H1 (cell line): ENCODE results near the gene GPATCH2. TPM values are rescaled to one million over a fixed set of nuclear protein-coding genes. Genes with fewer than 3 reads are reported as not detected.

Source experiments
- CTCF ChIA-PET: fragments of 300-600 bp; sonication (Branson Sonifier 250); formaldehyde crosslinking; loops from one replicate; lab custom pipeline; 2021; ENCODE audit not compliant: partially characterized antibody; lab: Charles Lee
- POLR2A ChIA-PET: fragments of 300-600 bp; sonication (Branson Sonifier 250); formaldehyde crosslinking; loops from one replicate; lab custom pipeline; 2021; ENCODE audit warnings: inconsistent platforms; ENCODE audit not compliant: partially characterized antibody; lab: Charles Lee
- DNase-seq, 2 experiments: peaks; one replicate each; pipeline versions ENCODE4 v3.0.0 to v3.0.0-alpha.2; 2010 to 2022; ENCODE audit warnings: low spot score in 2 of 2, low read depth in 1 of 2, mixed read lengths in 1 of 2
- FAIRE-seq: peaks from 2 replicates; lab custom pipeline; 2011; peaks lifted over from hg19 to GRCh38; lab: Jason Lieb, UNC
- H2AFZ ChIP-seq: 2 replicates; pipeline ENCODE4 v1.8.1; 2012; ENCODE audit warnings: low read length, inconsistent platforms
- H2AK5ac ChIP-seq: 2 replicates; pipeline ENCODE4 v1.6.1; 2013; ENCODE audit warnings: low read depth, low read length
- H2BK120ac ChIP-seq: replicated peaks from 2 replicates; pipeline ENCODE3; 2013; ENCODE audit warnings: low read depth, low read length, inconsistent platforms
- H2BK12ac ChIP-seq: 2 replicates; pipeline ENCODE4 v1.6.1; 2013; ENCODE audit warnings: low read depth, low read length
- H2BK15ac ChIP-seq: 2 replicates; pipeline ENCODE4 v1.6.1; 2013; ENCODE audit warnings: low read length
- H2BK20ac ChIP-seq: 2 replicates; pipeline ENCODE4 v1.6.1; 2013; ENCODE audit warnings: low read length
- H2BK5ac ChIP-seq: 2 replicates; pipeline ENCODE4 v1.6.1; 2013; ENCODE audit warnings: low read depth, low read length
- H3K14ac ChIP-seq: 2 replicates; pipeline ENCODE4 v1.6.1; 2013; ENCODE audit warnings: inconsistent platforms; ENCODE audit not compliant: insufficient read length
- H3K18ac ChIP-seq: 2 replicates; pipeline ENCODE4 v1.6.1; 2013; ENCODE audit warnings: low read length; ENCODE audit errors: extremely low read depth
- H3K23ac ChIP-seq: 2 replicates; pipeline ENCODE4 v1.6.1; 2013; ENCODE audit warnings: inconsistent platforms; ENCODE audit not compliant: insufficient read length
- H3K23me2 ChIP-seq: 2 replicates; pipeline ENCODE4 v1.6.1; 2013; ENCODE audit warnings: low read depth, low read length
- H3K27ac ChIP-seq: 2 replicates; pipeline ENCODE4 v1.6.1; 2011; ENCODE audit warnings: low read depth, low read length, inconsistent platforms
- H3K27me3 ChIP-seq, 4 experiments: replicated peaks in 1 of 4; 1 replicate in 1 of 4; 2 replicates in 3 of 4; pipeline versions ENCODE4 v1.6.1 to v1.8.1; 2011 to 2013; ENCODE audit warnings: low read length in 3 of 4, mild to moderate bottlenecking in 3 of 4, inconsistent platforms in 2 of 4, mixed read lengths in 2 of 4, moderate library complexity in 1 of 4; ENCODE audit not compliant: control insufficient read depth in 3 of 4, insufficient read depth in 3 of 4; ENCODE audit errors: extremely low read depth in 1 of 4
- H3K36me3 ChIP-seq, 4 experiments: 2 replicates each; pipeline versions ENCODE4 v1.6.1 to v1.8.1; 2011 to 2013; ENCODE audit warnings: mild to moderate bottlenecking in 4 of 4, low read length in 3 of 4, moderate library complexity in 2 of 4, control low read depth in 1 of 4, inconsistent platforms in 1 of 4; ENCODE audit not compliant: insufficient read depth in 4 of 4, control insufficient read depth in 2 of 4
- H3K4ac ChIP-seq: replicated peaks from 2 replicates; pipeline ENCODE3; 2013; ENCODE audit warnings: low read length, low read depth, mixed read lengths, inconsistent platforms; ENCODE audit not compliant: insufficient read length
- H3K4me1 ChIP-seq, 4 experiments: replicated peaks in 1 of 4; 1 replicate in 1 of 4; 2 replicates in 3 of 4; pipeline versions ENCODE4 v1.6.1 to v1.8.1; 2011 to 2013; ENCODE audit warnings: low read length in 3 of 4, inconsistent platforms in 2 of 4, mixed read lengths in 1 of 4; ENCODE audit not compliant: insufficient read depth in 4 of 4, control insufficient read depth in 3 of 4
- H3K4me2 ChIP-seq, 2 experiments: 2 replicates each; pipeline versions ENCODE4 v1.6.1 to v1.8.1; 2011 to 2013; ENCODE audit warnings: low read depth in 2 of 2, low read length in 2 of 2, control low read depth in 1 of 2, inconsistent platforms in 1 of 2, mild to moderate bottlenecking in 1 of 2; ENCODE audit not compliant: insufficient read depth in 1 of 2
- H3K4me3 ChIP-seq, 4 experiments: fragments of 200-600, 300-600 bp in 1 of 4; sonication (generic), shearing (Covaris generic), sonication (Bioruptor Twin) in 1 of 4; 2 replicates each; pipeline versions ENCODE4 v1.5.1 to v1.8.1; 2011 to 2016; ENCODE audit warnings: low read length in 4 of 4, low read depth in 3 of 4, control low read depth in 2 of 4, inconsistent platforms in 2 of 4, mild to moderate bottlenecking in 2 of 4, mixed read lengths in 1 of 4, moderate library complexity in 1 of 4; ENCODE audit not compliant: insufficient read depth in 2 of 4; ENCODE audit errors: extremely low read depth in 1 of 4
- H3K56ac ChIP-seq: replicated peaks from 2 replicates; pipeline ENCODE3; 2013; ENCODE audit warnings: low read depth, mild to moderate bottlenecking, mixed read lengths, low read length, inconsistent platforms; ENCODE audit not compliant: insufficient read length
- H3K79me1 ChIP-seq: 2 replicates; pipeline ENCODE4 v1.6.1; 2013; ENCODE audit warnings: low read depth, low read length, control low read depth
- H3K79me2 ChIP-seq, 2 experiments: 2 replicates each; pipeline versions ENCODE4 v1.6.1 to v1.8.1; 2012 to 2013; ENCODE audit warnings: low read length in 2 of 2, mild to moderate bottlenecking in 2 of 2, inconsistent platforms in 1 of 2; ENCODE audit not compliant: insufficient read depth in 2 of 2, control insufficient read depth in 1 of 2
- H3K9ac ChIP-seq, 4 experiments: replicated peaks in 1 of 4; 1 replicate in 1 of 4; 2 replicates in 3 of 4; pipeline versions ENCODE4 v1.6.1 to v1.8.1; 2011 to 2013; ENCODE audit warnings: low read depth in 3 of 4, low read length in 3 of 4, control low read depth in 2 of 4, mild to moderate bottlenecking in 2 of 4, moderate library complexity in 2 of 4, inconsistent platforms in 1 of 4; ENCODE audit errors: extremely low read depth in 1 of 4
- H3K9me3 ChIP-seq, 2 experiments: 2 replicates each; pipeline versions ENCODE4 v1.6.1 to v1.8.1; 2012 to 2013; ENCODE audit warnings: mild to moderate bottlenecking in 2 of 2, moderate library complexity in 2 of 2, control low read depth in 1 of 2, inconsistent platforms in 1 of 2, low read depth in 1 of 2, low read length in 1 of 2, mixed read lengths in 1 of 2; ENCODE audit not compliant: insufficient read depth in 2 of 2
- H4K20me1 ChIP-seq, 2 experiments: replicated peaks in 1 of 2; 2 replicates each; pipeline versions ENCODE3 to v1.8.1; 2011 to 2013; ENCODE audit warnings: inconsistent platforms in 2 of 2, low read length in 2 of 2, mild to moderate bottlenecking in 1 of 2; ENCODE audit not compliant: insufficient read depth in 2 of 2, control insufficient read depth in 1 of 2
- H4K5ac ChIP-seq: 2 replicates; pipeline ENCODE4 v1.6.1; 2013; ENCODE audit warnings: low read length, low read depth, mixed read lengths, inconsistent platforms; ENCODE audit not compliant: insufficient read length
- H4K8ac ChIP-seq: 2 replicates; pipeline ENCODE4 v1.8.0; 2013; ENCODE audit warnings: mild to moderate bottlenecking, moderate library complexity, low read length, inconsistent platforms; ENCODE audit not compliant: insufficient read depth; ENCODE audit errors: extremely low read depth
- H4K91ac ChIP-seq: replicated peaks from 2 replicates; pipeline ENCODE3; 2013; ENCODE audit warnings: low read length, mixed read lengths, inconsistent platforms; ENCODE audit not compliant: insufficient read length
- CBX8 ChIP-seq: fragments of 300-800, 300-1000 bp; sonication (generic); IDR thresholded peaks from 2 replicates; pipeline ENCODE4 v1.7.1; 2016; ENCODE audit warnings: low read depth, low read length, borderline replicate concordance
- CHD1 ChIP-seq: IDR thresholded peaks from 2 replicates; pipeline ENCODE4 v1.6.1; 2012; ENCODE audit warnings: low read depth, low read length, improper control_type of control experiment
- CREB1 ChIP-seq: IDR thresholded peaks from 2 replicates; pipeline ENCODE4 v1.6.1; 2012; ENCODE audit warnings: inconsistent platforms
- FOSL1 ChIP-seq: IDR thresholded peaks from 2 replicates; pipeline ENCODE4 v1.6.1; 2011; ENCODE audit warnings: mild to moderate bottlenecking, low read depth, low read length, moderate library complexity; ENCODE audit not compliant: insufficient read depth
- GABPA ChIP-seq: IDR thresholded peaks from 2 replicates; pipeline ENCODE4 v1.6.1; 2011; ENCODE audit warnings: mild to moderate bottlenecking, low read length, moderate library complexity, borderline replicate concordance; ENCODE audit not compliant: insufficient read depth
- KDM5A ChIP-seq: fragments of 200-600 bp; IDR thresholded peaks from 2 replicates; pipeline ENCODE4 v1.7.1; 2012; ENCODE audit warnings: mild to moderate bottlenecking, low read length, inconsistent platforms, mixed read lengths
- POLR2A ChIP-seq, 2 experiments: IDR thresholded peaks; 1 replicate in 1 of 2; 2 replicates in 1 of 2; pipeline ENCODE4 v1.6.1; 2011; ENCODE audit warnings: low read depth in 2 of 2, low read length in 2 of 2, mild to moderate bottlenecking in 2 of 2; ENCODE audit errors: control extremely low read depth in 1 of 2
- POU5F1 ChIP-seq: IDR thresholded peaks from 2 replicates; pipeline ENCODE4 v1.6.1; 2011; ENCODE audit warnings: low read depth, mild to moderate bottlenecking, low read length, moderate library complexity
- RNF2 ChIP-seq: fragments of 200-900, 300-1000 bp; sonication (generic); IDR thresholded peaks from 2 replicates; pipeline ENCODE4 v1.7.1; 2016; ENCODE audit warnings: borderline replicate concordance, low read depth, mild to moderate bottlenecking, antibody characterized with exemption, low read length; ENCODE audit not compliant: poor library complexity, severe bottlenecking; ENCODE audit errors: missing control alignments
- SIN3A ChIP-seq, 2 experiments: IDR thresholded peaks in 1 of 2; conservative IDR thresholded peaks in 1 of 2; 2 replicates each; pipeline ENCODE4 v1.6.1; 2011 to 2012; ENCODE audit warnings: low read length in 2 of 2, improper control_type of control experiment in 1 of 2, low read depth in 1 of 2, mild to moderate bottlenecking in 1 of 2
- SIRT6 ChIP-seq: IDR thresholded peaks from one replicate; pipeline ENCODE4 v1.7.1; 2012; ENCODE audit warnings: low read length, inconsistent platforms
- TAF7 ChIP-seq: optimal IDR thresholded peaks from 2 replicates; pipeline ENCODE3; 2011; ENCODE audit warnings: low read depth, mild to moderate bottlenecking, inconsistent platforms, low read length, moderate library complexity, borderline replicate concordance
- ZNF274 ChIP-seq: IDR thresholded peaks from 2 replicates; pipeline ENCODE4 v1.7.0; 2012; ENCODE audit warnings: low read length, borderline replicate concordance; ENCODE audit errors: extremely low read depth
- WGBS, 2 experiments: shearing (Covaris generic) in 1 of 2; methylation state at CpG; one replicate each; pipeline versions ENCODE4 v1.1.6 to v1.1.7; 2013 to 2015; ENCODE audit warnings: low lambda C conversion rate in 2 of 2, mixed read lengths in 2 of 2, inconsistent platforms in 1 of 2, low coverage in 1 of 2, missing lambda C conversion rate in 1 of 2; ENCODE audit not compliant: insufficient replicate concordance in 2 of 2, insufficient coverage in 1 of 2, insufficient read length in 1 of 2; ENCODE audit errors: extremely low coverage in 1 of 2, missing lambda C conversion rate in 1 of 2; 5-methylcytosine and 5-hydroxymethylcytosine counted together
- polyA plus RNA-seq, 7 experiments: library from polyadenylated mRNA; depleted of rRNA in 3 of 7; stranded (reverse) in 5 of 7; unstranded in 2 of 7; fragments of >200 nt in 5 of 7; fragments of 200-250 nt in 2 of 7; gene quantifications; 1 replicate in 5 of 7; 2 replicates in 1 of 7; 4 replicates in 1 of 7; pipeline versions ENCODE4 v1.2.1 to v1.2.3, GENCODE V29; 2011 to 2013; ENCODE audit warnings: missing spikeins in 2 of 7, mixed read lengths in 2 of 7
- total RNA-seq: library from RNA; stranded (reverse); fragmentation: NEBNext Ultra II Directional; extraction: Animal tissue kit (Norgen Biotek cat#: 25700); gene quantifications from 2 replicates; pipeline ENCODE4 v1.2.1, GENCODE V29; 2021
- TF ChIP-seq, protein P1 (sequence below): IDR thresholded peaks from 2 replicates; pipeline ENCODE4 v1.6.1; 2012; ENCODE audit warnings: inconsistent platforms

Gene GPATCH2
- total and polyA plus RNA-seq, 2 of the 8 experiments (the other 6 are each of a cell fraction or from before 2014, with no cell fraction given): 3.9 to 13.1 TPM

DNA sequence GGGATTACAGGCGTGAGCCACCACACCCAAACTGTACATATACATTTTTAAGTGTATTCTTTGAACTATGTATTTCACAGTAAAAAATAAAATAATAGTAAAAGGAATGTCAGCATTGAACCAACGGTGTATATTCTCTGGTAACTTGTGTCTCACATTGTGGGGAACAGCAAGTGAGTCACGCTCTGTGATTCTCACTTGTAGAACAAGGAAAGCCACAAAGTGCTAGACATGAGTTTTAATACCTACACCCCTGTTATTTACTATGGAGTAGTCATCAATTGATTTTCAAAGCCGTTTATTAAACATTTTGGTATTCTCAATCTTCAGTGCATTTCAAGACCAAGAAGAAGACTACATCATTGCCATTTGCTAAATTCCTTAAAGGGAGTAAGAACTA is 197.2 kb downstream of the GPATCH2 start:
- Histone ChIP-seq H3K36me3 (no peaks in the 10 kb centered on the region), H3K9ac (no peak overlapping the region), H4K20me1 (no peaks in the 10 kb centered on the region), H4K91ac (no peak overlapping the region), H3K79me1 (no peaks in the 10 kb centered on the region), H2BK20ac (no peak overlapping the region), H3K18ac (no peak overlapping the region), H3K27ac (no peak overlapping the region), H3K4me1 (peaks cover 0 to 4% (median 1%) of the 10 kb centered on the region in 4 experiments; a peak in 3 of 7 replicates), H2AFZ (no peak overlapping the region), H2BK15ac (no peak overlapping the region), H3K79me2 (no peaks in the 10 kb centered on the region), H2BK12ac (no peak overlapping the region), H3K56ac (no peak overlapping the region), H3K4ac (no peak overlapping the region), H3K14ac (no peak overlapping the region), H4K5ac (no peak overlapping the region), H3K27me3 (peaks cover 0 to 2% (median 0%) of the 10 kb centered on the region in 4 experiments; a peak in 1 of 7 replicates), H3K9me3 (no peaks in the 10 kb centered on the region), H2BK5ac (no peak overlapping the region), H2BK120ac (no peak overlapping the region), H3K4me2 (no peak overlapping the region), H3K4me3 (no peak overlapping the region), H4K8ac (no peak overlapping the region), H2AK5ac (no peak overlapping the region), H3K23me2 (no peaks in the 10 kb centered on the region), H3K23ac (no peak overlapping the region)
- 97% methylated on average over 4 of the region's 4 CpGs; no CpG with 5 or more reads in 1 of the 2 experiments for WGBS, 2 experiments
- ChIA-PET POLR2A (no interaction called here), CTCF (no interaction called here)
- no peak for DNase-seq
- FAIRE-seq: no peak
- TF ChIP-seq SIN3A (conservative IDR thresholded peaks at IDR 0.05 in 1 of 2, IDR thresholded peaks at IDR 0.05 in 1 of 2; ENCODE audit: low read depth in 1 of 2, low read length in 2 of 2): no peak
- no peak for TF ChIP-seq FOSL1
- TF ChIP-seq ZNF274: no peak
- TF ChIP-seq SIRT6: no peak
- TF ChIP-seq, protein P1, sequence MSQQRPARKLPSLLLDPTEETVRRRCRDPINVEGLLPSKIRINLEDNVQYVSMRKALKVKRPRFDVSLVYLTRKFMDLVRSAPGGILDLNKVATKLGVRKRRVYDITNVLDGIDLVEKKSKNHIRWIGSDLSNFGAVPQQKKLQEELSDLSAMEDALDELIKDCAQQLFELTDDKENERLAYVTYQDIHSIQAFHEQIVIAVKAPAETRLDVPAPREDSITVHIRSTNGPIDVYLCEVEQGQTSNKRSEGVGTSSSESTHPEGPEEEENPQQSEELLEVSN: no peak
- TF ChIP-seq KDM5A: no peak
- TF ChIP-seq CREB1: no peak
- no peak for TF ChIP-seq CBX8
- TF ChIP-seq POLR2A (IDR thresholded peaks at IDR 0.05; ENCODE audit: control extremely low read depth in 1 of 2, low read depth in 2 of 2, low read length in 2 of 2): no peak
- TF ChIP-seq CHD1: no peak
- no peak for TF ChIP-seq POU5F1
- no peak for TF ChIP-seq GABPA
- no peak for TF ChIP-seq TAF7
- TF ChIP-seq RNF2: no peak
